ENCODE measurements around the gene PAQR8.

PAQR8 gene

DNA sequence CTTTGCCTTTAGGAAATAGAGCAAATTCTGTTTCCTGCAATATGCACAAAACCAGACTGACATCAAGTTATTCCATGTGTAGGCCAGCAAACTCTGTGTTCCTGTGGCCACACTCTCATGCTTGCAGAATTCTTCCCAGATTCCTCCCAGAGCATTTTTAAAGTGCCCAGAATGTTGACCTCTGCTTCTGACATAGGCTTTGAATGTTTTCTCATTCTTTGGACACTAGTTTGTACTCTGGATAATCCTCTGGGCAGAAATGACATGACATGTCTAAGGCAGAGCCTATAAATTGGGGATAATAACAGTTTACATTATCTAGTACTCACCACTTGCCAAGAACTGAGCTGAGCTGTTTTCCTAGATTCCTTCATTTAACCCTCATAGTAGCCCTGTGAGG, 49.0 kb downstream of the PAQR8 start:
- H3K9ac ChIP-seq (ENCODE audit: low read length): no peak overlapping the region
- no peaks in the 10 kb centered on the region for H3K9me2 ChIP-seq (replicated peaks; ENCODE audit: insufficient read depth, low read length)
- H3K36me3 ChIP-seq (replicated peaks; ENCODE audit: insufficient read depth, low read length): no peaks in the 10 kb centered on the region
- H3K4me1 ChIP-seq (ENCODE audit: low read length): peaks cover 24% of the 10 kb centered on the region
- no peak for TF ChIP-seq EZH2 (optimal IDR thresholded peaks at IDR 0.05; ENCODE audit: low read depth, low read length)
- TF ChIP-seq CTCF (IDR thresholded peaks at IDR 0.05; ENCODE audit: low read length): no peak
- TF ChIP-seq EZH2phosphoT487 (IDR thresholded peaks at IDR 0.05; ENCODE audit: low read length): no peak
- peaks cover 13% of the 10 kb centered on the region for H3F3A ChIP-seq (ENCODE audit: insufficient read depth, low read length)
- H2AFZ ChIP-seq (ENCODE audit: low read length): no peak overlapping the region
- no peak overlapping the region for H3K4me2 ChIP-seq (ENCODE audit: low read depth, low read length)
- DNase-seq: no peak
- no peak overlapping the region for H3K27ac ChIP-seq (ENCODE audit: low read length)
- H3K9me3 ChIP-seq (replicated peaks; ENCODE audit: insufficient read depth, low read length): no peaks in the 10 kb centered on the region
- no peak overlapping the region for H3K4me3 ChIP-seq (ENCODE audit: low read length)
- H3K27me3 ChIP-seq (replicated peaks; ENCODE audit: insufficient read depth, low read length): no peaks in the 10 kb centered on the region
- no peaks in the 10 kb centered on the region for H4K20me1 ChIP-seq (ENCODE audit: insufficient read depth, low read length)
- no peaks in the 10 kb centered on the region for H3K79me2 ChIP-seq (ENCODE audit: low read length)

- Histone ChIP-seq H3K4me1 (ENCODE audit: low read length) (peaks cover 33% of the 10 kb centered on the region), H3K9me2 (replicated peaks; ENCODE audit: insufficient read depth, low read length) (no peaks in the 10 kb centered on the region), H3K9me3 (replicated peaks; ENCODE audit: insufficient read depth, low read length) (no peaks in the 10 kb centered on the region), H3F3A (ENCODE audit: insufficient read depth, low read length) (peaks cover 15% of the 10 kb centered on the region), H3K79me2 (ENCODE audit: low read length) (no peaks in the 10 kb centered on the region), H3K9ac (ENCODE audit: low read length) (no peak overlapping the region), H2AFZ (ENCODE audit: low read length) (no peak overlapping the region), H3K4me3 (ENCODE audit: low read length) (no peak overlapping the region), H3K27me3 (replicated peaks; ENCODE audit: insufficient read depth, low read length) (no peaks in the 10 kb centered on the region), H3K36me3 (replicated peaks; ENCODE audit: insufficient read depth, low read length) (no peaks in the 10 kb centered on the region), H3K27ac (ENCODE audit: low read length) (no peak overlapping the region), H3K4me2 (ENCODE audit: low read depth, low read length) (no peak overlapping the region), H4K20me1 (ENCODE audit: insufficient read depth, low read length) (no peaks in the 10 kb centered on the region)
- DNase-seq: no peak
- TF ChIP-seq EZH2phosphoT487 (IDR thresholded peaks at IDR 0.05; ENCODE audit: low read length) (no peak), EZH2 (optimal IDR thresholded peaks at IDR 0.05; ENCODE audit: low read depth, low read length) (no peak), CTCF (IDR thresholded peaks at IDR 0.05; ENCODE audit: low read length) (no peak)
Observed at GRCh38 chr6:52411911-52412310, 50.0 kb downstream of the PAQR8 start.

GRCh38 chr6:52415333-52415732, 53.4 kb downstream of the PAQR8 start:
- Histone ChIP-seq H3K27me3 (replicated peaks; ENCODE audit: insufficient read depth, low read length) (no peaks in the 10 kb centered on the region), H3K9ac (ENCODE audit: low read length) (no peak overlapping the region), H3K27ac (ENCODE audit: low read length) (no peak overlapping the region), H3K4me2 (ENCODE audit: low read depth, low read length) (peak overlapping the region; percentile 67), H3K79me2 (ENCODE audit: low read length) (no peaks in the 10 kb centered on the region), H3K9me3 (replicated peaks; ENCODE audit: insufficient read depth, low read length) (no peaks in the 10 kb centered on the region), H3K36me3 (replicated peaks; ENCODE audit: insufficient read depth, low read length) (no peaks in the 10 kb centered on the region), H3F3A (ENCODE audit: insufficient read depth, low read length) (peaks cover 15% of the 10 kb centered on the region), H2AFZ (ENCODE audit: low read length) (no peak overlapping the region), H3K4me1 (ENCODE audit: low read length) (peaks cover 46% of the 10 kb centered on the region), H3K4me3 (ENCODE audit: low read length) (peak overlapping the region; percentile 23; the same call in 1 of the 2 replicates), H3K9me2 (replicated peaks; ENCODE audit: insufficient read depth, low read length) (no peaks in the 10 kb centered on the region), H4K20me1 (ENCODE audit: insufficient read depth, low read length) (no peaks in the 10 kb centered on the region)
- peak; percentile 49 for DNase-seq
- TF ChIP-seq EZH2 (optimal IDR thresholded peaks at IDR 0.05; ENCODE audit: low read depth, low read length): no peak
- no peak for TF ChIP-seq CTCF (IDR thresholded peaks at IDR 0.05; ENCODE audit: low read length)
- TF ChIP-seq EZH2phosphoT487 (IDR thresholded peaks at IDR 0.05; ENCODE audit: low read length): no peak
